Tibial nerve (tissue), 4 donors: Measurements from ENCODE around the gene NDUFA13. TPM values are rescaled to one million over a fixed set of nuclear protein-coding genes. Genes with fewer than 3 reads are reported as not detected.

Source experiments
- DNase-seq, 2 donors: peaks; one replicate each; pipeline ENCODE4 v3.0.0-alpha.2; 2019; ENCODE audit warnings: low spot score in 2 of 2
- H3K27ac ChIP-seq, 4 donors: fragments of 200-600 bp; sonication (generic) in 3 of 4; one replicate each; pipeline ENCODE4 v1.5.1; 2017 to 2019; ENCODE audit warnings: mild to moderate bottlenecking in 1 of 4
- H3K27me3 ChIP-seq, 2 donors: fragments of 200-600 bp; sonication (generic) in 1 of 2; one replicate each; pipeline versions ENCODE4 v1.5.1 to v1.6.0; 2017 to 2019
- H3K36me3 ChIP-seq, 3 donors: fragments of 200-600 bp; sonication (generic); one replicate each; pipeline ENCODE4 v1.5.1; 2018 to 2019
- H3K4me1 ChIP-seq, 4 donors: fragments of 200-600 bp; sonication (generic) in 3 of 4; one replicate each; pipeline ENCODE4 v1.5.1; 2017 to 2019
- H3K4me3 ChIP-seq, 4 donors: fragments of 200-600 bp; sonication (generic) in 3 of 4; one replicate each; pipeline ENCODE4 v1.5.1; 2017 to 2019; ENCODE audit warnings: mild to moderate bottlenecking in 1 of 4, moderate library complexity in 1 of 4
- H3K9me3 ChIP-seq, 4 donors: fragments of 200-600 bp; sonication (generic) in 3 of 4; one replicate each; pipeline ENCODE4 v1.5.1; 2017 to 2019
- EP300 ChIP-seq, 2 donors: sonication (generic); formaldehyde crosslinking; IDR thresholded peaks; one replicate each; pipeline ENCODE4 v1.6.1; 2017; ENCODE audit warnings: antibody characterized with exemption in 2 of 2, mild to moderate bottlenecking in 1 of 2
- POLR2A ChIP-seq, 2 donors: fragments of 450-650 bp; IDR thresholded peaks; one replicate each; pipeline ENCODE4 v1.6.1; 2017; ENCODE audit warnings: antibody characterized with exemption in 2 of 2, mild to moderate bottlenecking in 2 of 2, moderate library complexity in 2 of 2
- WGBS, 2 donors: methylation state at CpG; one replicate each; pipeline ENCODE4 v1.1.5; 2018; 5-methylcytosine and 5-hydroxymethylcytosine counted together
- total RNA-seq, 4 donors: library from RNA; depleted of rRNA; stranded (reverse); fragments of >200 nt; gene quantifications; one replicate each; pipeline ENCODE4 v1.1.0, GENCODE V29; 2016
- TF ChIP-seq, protein P1 (sequence below), 5 experiments: fragments of 200-600 bp in 3 of 5; fragments of 450-650 bp in 2 of 5; sonication (generic) in 3 of 5; IDR thresholded peaks; one replicate each; pipeline ENCODE4 v1.5.1; 2016 to 2019; ENCODE audit warnings: antibody characterized with exemption in 5 of 5, mild to moderate bottlenecking in 3 of 5, moderate library complexity in 2 of 5

The NDUFA13 gene
- total RNA-seq, 4 donors from 2014 or later = 27.3 to 93.6 (median 61.6) TPM

DNA sequence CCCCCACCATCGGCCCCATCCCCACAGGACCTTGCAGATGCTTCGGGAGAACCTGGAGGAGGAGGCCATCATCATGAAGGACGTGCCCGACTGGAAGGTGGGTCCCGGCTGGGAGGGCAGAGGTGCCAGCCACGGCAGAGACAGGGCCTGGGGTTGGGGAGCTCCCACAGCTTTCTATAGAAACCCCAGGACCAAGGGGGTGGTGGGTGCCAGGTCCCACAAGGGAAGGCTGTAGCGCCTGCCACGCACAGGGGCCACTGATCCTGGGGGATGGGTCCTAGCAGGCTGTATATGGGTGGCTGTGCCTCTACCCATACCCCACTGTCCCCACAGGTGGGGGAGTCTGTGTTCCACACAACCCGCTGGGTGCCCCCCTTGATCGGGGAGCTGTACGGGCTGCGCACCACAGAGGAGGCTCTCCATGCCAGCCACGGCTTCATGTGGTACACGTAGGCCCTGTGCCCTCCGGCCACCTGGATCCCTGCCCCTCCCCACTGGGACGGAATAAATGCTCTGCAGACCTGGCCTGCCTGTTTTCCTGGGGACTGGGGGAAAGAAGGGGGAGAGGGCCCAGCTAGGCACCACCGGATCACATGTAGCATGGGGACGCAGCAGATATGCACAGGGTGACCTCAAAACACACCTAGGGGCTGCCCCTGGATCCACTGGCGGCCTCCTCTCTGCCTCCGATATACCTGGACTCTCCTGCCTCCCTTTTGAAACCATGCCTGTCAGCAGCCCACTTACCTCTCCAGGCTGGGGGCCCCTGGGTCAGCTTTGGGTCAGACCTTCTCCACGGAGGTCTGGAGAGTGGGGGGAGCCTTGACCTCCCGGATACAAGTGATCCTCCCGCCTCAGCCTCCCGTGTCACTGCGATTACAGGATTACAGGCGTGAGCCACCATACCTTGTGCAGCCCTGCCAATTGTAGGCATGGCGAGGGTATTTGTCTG is 11.9 kb downstream of the NDUFA13 start:
- TF ChIP-seq, protein P1, sequence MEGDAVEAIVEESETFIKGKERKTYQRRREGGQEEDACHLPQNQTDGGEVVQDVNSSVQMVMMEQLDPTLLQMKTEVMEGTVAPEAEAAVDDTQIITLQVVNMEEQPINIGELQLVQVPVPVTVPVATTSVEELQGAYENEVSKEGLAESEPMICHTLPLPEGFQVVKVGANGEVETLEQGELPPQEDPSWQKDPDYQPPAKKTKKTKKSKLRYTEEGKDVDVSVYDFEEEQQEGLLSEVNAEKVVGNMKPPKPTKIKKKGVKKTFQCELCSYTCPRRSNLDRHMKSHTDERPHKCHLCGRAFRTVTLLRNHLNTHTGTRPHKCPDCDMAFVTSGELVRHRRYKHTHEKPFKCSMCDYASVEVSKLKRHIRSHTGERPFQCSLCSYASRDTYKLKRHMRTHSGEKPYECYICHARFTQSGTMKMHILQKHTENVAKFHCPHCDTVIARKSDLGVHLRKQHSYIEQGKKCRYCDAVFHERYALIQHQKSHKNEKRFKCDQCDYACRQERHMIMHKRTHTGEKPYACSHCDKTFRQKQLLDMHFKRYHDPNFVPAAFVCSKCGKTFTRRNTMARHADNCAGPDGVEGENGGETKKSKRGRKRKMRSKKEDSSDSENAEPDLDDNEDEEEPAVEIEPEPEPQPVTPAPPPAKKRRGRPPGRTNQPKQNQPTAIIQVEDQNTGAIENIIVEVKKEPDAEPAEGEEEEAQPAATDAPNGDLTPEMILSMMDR (IDR thresholded peaks at IDR 0.05) = no peak
- TF ChIP-seq EP300 (IDR thresholded peaks at IDR 0.05) = no peak
- TF ChIP-seq POLR2A (IDR thresholded peaks at IDR 0.05) = no peak
- H3K4me1 ChIP-seq = peaks cover 0 to 60% (median 13%) of the 10 kb centered on the region in 4 donors
- H3K9me3 ChIP-seq = no peaks in the 10 kb centered on the region
- WGBS, 2 donors = 86 to 92% methylated on average over 19 to 24 of the region's 27 CpGs
- no peaks in the 10 kb centered on the region for H3K27me3 ChIP-seq
- H3K27ac ChIP-seq = no peak overlapping the region
- peaks cover 0 to 57% (median 3%) of the 10 kb centered on the region in 3 donors for H3K36me3 ChIP-seq
- no peak overlapping the region for H3K4me3 ChIP-seq
- no peak for DNase-seq

DNA sequence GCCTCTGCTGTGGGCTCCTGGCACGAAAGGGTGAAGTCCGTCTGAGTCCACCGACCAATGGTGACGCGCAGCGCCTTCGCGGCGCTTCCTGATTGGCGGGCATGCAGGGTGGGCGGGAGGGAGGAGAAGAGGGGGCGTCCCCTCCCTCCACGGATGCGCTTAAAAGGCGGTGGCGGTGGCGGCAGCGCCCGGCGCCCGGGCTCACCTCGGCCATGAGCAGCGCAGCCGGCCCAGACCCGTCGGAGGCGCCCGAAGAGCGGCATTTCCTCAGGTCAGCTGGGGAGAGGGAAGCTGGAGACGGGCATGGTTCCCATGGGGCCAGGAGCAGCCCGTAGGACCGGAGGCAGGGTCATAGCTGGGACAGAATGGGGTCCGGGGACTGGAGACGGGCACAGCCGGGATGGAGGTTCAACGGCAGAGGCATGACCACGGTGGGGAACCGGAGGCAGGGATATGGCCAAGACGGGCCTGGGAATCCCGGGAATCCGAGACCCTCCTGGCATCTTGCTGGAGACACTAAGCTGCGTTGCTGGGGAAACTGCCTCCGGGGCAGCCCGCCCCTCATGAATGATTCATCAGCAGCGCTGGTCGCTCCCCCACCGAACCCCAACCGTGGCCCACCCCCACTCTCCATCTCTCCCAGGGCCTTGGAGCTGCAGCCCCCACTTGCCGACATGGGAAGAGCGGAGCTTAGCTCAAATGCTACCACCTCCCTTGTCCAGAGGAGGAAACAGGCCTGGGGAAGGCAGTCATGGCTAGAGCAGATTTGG is 12.9 kb downstream of the NDUFA13 start, which contains the start of gene YJEFN3:
Gene YJEFN3 (plus strand): TSS at position 191 of the 770 bp plus-strand sequence. CDS start 22 bp downstream, at position 213.
- Histone ChIP-seq H3K4me3 (no peak within 1 kb of the TSS), H3K36me3 (peaks cover 0 to 49% (median 3%) of the 10 kb centered on the region in 3 donors), H3K27ac (peak within 1 kb of the TSS in 1 of 4 donors; percentile 26), H3K4me1 (peaks cover 0 to 60% (median 13%) of the 10 kb centered on the region in 4 donors), H3K9me3 (no peaks in the 10 kb centered on the region), H3K27me3 (no peaks in the 10 kb centered on the region)
- WGBS, 2 donors = 32 to 57% methylated on average over 20 to 27 of the region's 50 CpGs
- no peak for TF ChIP-seq EP300 (IDR thresholded peaks at IDR 0.05)
- TF ChIP-seq, protein P1 (IDR thresholded peaks at IDR 0.05) = no peak
- TF ChIP-seq POLR2A (IDR thresholded peaks at IDR 0.05) = no peak
- DNase-seq = no peak

DNA sequence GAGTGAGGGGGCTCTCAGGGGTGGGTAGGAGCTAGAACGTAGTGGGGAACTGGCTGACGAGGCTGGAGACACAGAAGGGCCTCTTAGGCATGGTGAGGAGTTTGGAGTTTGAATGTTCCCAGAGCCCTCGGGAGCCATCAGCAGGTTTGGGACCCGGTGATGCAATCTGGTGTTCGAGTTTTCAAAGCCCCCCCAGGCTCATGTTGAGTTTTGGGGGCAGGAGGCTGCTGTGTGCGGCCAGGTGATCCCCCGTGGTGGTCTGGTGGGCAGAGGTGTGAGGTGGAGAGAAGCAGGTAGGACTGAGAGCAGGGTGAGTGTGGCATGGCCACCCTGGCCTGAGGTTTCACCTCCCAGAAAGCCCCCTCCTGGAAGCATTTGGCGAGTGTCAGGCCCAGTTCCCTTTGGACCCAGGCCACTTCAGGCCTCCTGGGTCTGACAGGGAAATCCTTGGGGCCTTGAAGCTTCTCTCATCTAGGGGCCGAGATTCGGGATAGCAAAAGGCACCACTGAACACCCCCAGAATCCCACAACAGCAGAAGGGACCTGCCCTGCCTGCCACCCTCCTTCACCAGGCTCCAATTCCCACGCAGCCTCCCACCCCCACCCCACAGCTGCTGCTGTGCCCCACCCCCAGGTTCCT is 13.9 kb downstream of the NDUFA13 start:
- DNase-seq = no peak
- Histone ChIP-seq H3K27ac (peak overlapping the region in 1 of 4 donors; percentile 26), H3K4me1 (peaks cover 0 to 56% (median 13%) of the 10 kb centered on the region in 4 donors), H3K27me3 (no peaks in the 10 kb centered on the region), H3K4me3 (no peak overlapping the region), H3K36me3 (peaks cover 0 to 39% (median 3%) of the 10 kb centered on the region in 3 donors), H3K9me3 (no peaks in the 10 kb centered on the region)
- 56 to 66% methylated on average over 11 of the region's 11 CpGs for WGBS, 2 donors
- TF ChIP-seq POLR2A (IDR thresholded peaks at IDR 0.05) (no peak), EP300 (IDR thresholded peaks at IDR 0.05) (no peak)
- TF ChIP-seq, protein P1 (IDR thresholded peaks at IDR 0.05) = no peak

DNA sequence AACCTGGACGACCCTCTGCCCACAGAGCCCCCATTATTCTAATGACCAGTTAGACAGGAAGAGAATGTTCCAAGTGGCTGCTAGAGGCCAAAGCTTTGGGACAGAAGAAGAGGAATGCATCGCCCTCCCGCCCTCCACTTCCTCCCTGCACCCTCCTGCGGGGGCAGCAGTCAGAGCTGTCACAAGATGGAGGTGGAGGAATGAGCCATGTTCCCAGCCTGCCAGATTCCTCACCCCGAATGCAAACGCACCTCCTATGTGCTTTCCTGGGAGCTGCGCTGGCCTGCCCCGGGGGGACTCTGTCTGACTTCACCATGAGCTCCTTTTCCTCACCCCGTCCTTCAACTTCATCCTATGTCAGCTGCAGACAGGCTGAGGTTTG is 14.4 kb downstream of the NDUFA13 start:
- Histone ChIP-seq H3K4me3 (no peak overlapping the region), H3K27ac (peak overlapping the region in 1 of 4 donors; percentile 26), H3K9me3 (no peaks in the 10 kb centered on the region), H3K27me3 (no peaks in the 10 kb centered on the region), H3K4me1 (peaks cover 0 to 52% (median 12%) of the 10 kb centered on the region in 4 donors), H3K36me3 (peaks cover 0 to 41% (median 3%) of the 10 kb centered on the region in 3 donors)
- no peak for DNase-seq
- TF ChIP-seq POLR2A (IDR thresholded peaks at IDR 0.05) = no peak
- TF ChIP-seq EP300 (IDR thresholded peaks at IDR 0.05) = no peak
- TF ChIP-seq, protein P1 (IDR thresholded peaks at IDR 0.05) = no peak
- 33 to 40% methylated on average over 9 of the region's 9 CpGs for WGBS, 2 donors
